ENCODE data around the gene PRSS23. TPM values are rescaled to one million over a fixed set of nuclear protein-coding genes. Genes with fewer than 3 reads are reported as not detected.
"Not testable (repeated sequence)": the region's sequence is repeated elsewhere in the genome, so short reads cannot be mapped to it uniquely, and the experiment has no call there.

The PRSS23 gene
- total and polyA plus RNA-seq, 2 donors (not counting 3 experiments of a cell fraction or from before 2014, with no cell fraction given), result 146 to 278 TPM

- Histone ChIP-seq H3K27me3 (ENCODE audit: control insufficient read depth in 2 of 2, insufficient read depth in 2 of 2, low read length in 2 of 2) (no peaks in the 10 kb centered on the region), H2AFZ (ENCODE audit: low read depth, low read length) (peak overlapping the region; percentile 65), H3K4me2 (ENCODE audit: insufficient read depth, low read length) (peak overlapping the region; percentile 12), H3K9me3 (replicated peaks; ENCODE audit: control insufficient read depth, insufficient read depth, low read length) (no peaks in the 10 kb centered on the region), H3K9ac (replicated peaks; ENCODE audit: extremely low read depth, insufficient read depth, low read length) (peak overlapping the region; percentile 43), H3K9me1 (replicated peaks; ENCODE audit: control insufficient read depth, extremely low read depth, insufficient read depth, low read length) (no peaks in the 10 kb centered on the region), H4K20me1 (replicated peaks; ENCODE audit: control insufficient read depth, extremely low read depth, insufficient read depth, low read length) (no peaks in the 10 kb centered on the region), H3K79me2 (ENCODE audit: control insufficient read depth, insufficient read depth, low read length) (peaks cover 16% of the 10 kb centered on the region), H3K36me3 (ENCODE audit: control insufficient read depth in 2 of 2, extremely low read depth in 1 of 2, insufficient read depth in 2 of 2, low read length in 2 of 2) (no peaks in the 10 kb centered on the region), H3K4me3 (replicated peaks in 1 of 3; ENCODE audit: insufficient read depth in 1 of 3, low read depth in 1 of 3, low read length in 3 of 3) (no peak overlapping the region), H3K4me1 (ENCODE audit: control insufficient read depth, extremely low read depth, insufficient read depth, low read length) (peaks cover 53% of the 10 kb centered on the region), H3K27ac (ENCODE audit: insufficient read depth, low read depth, low read length) (peak overlapping the region; percentile 77)
- POLR2A ChIA-PET, result no interaction called here
- no TSS peak for BruUV-seq (replicated peaks)
- FAIRE-seq (peak; percentile 60), DNase-seq (ENCODE audit: low read depth, low spot score) (peak; percentile 84)
- no peak for TF ChIP-seq MYC (IDR thresholded peaks at IDR 0.05; ENCODE audit: low read depth, low read length)
- peak; percentile 41 to 45 for TF ChIP-seq CTCF (IDR thresholded peaks at IDR 0.05; ENCODE audit: extremely low read depth in 1 of 2, insufficient read depth in 1 of 2, low read depth in 1 of 2, low read length in 2 of 2)
- CTCF ChIA-PET, result interaction anchor here (1.6 to 3.3 kb wide), 4 partner anchors 210 to 458 kb away, joined by 3 to 36 read pairs (median 19); no protein-coding TSS in a partner anchor
- dilution Hi-C loops (cut with MboI; ENCODE audit: extremely low pct_ligation_motif_present, low sequenced_read_pairs), result no loop called here
- intact Hi-C loops (cut with micrococcal nuclease), result loop anchor here (1.0 to 5.0 kb wide), 12 partner anchors 101 to 963 kb away; partner anchors contain the start of genes CCDC83 and ME3
Measured at GRCh38 chr11:86818462-86819192, 18.3 kb downstream of the PRSS23 start.

GRCh38 chr11:86824139-86824538 is 23.8 kb downstream of the PRSS23 start:
- H2AFZ ChIP-seq (ENCODE audit: low read depth, low read length); H3K4me1 ChIP-seq (ENCODE audit: control insufficient read depth, extremely low read depth, insufficient read depth, low read length); POLR2A ChIA-PET; BruUV-seq (replicated peaks); H3K27me3 ChIP-seq (ENCODE audit: control insufficient read depth in 2 of 2, insufficient read depth in 2 of 2, low read length in 2 of 2); H4K20me1 ChIP-seq (replicated peaks; ENCODE audit: control insufficient read depth, extremely low read depth, insufficient read depth, low read length); H3K4me2 ChIP-seq (ENCODE audit: insufficient read depth, low read length); H3K9ac ChIP-seq (replicated peaks; ENCODE audit: extremely low read depth, insufficient read depth, low read length); H3K36me3 ChIP-seq (ENCODE audit: control insufficient read depth in 2 of 2, extremely low read depth in 1 of 2, insufficient read depth in 2 of 2, low read length in 2 of 2); H3K27ac ChIP-seq (ENCODE audit: insufficient read depth, low read depth, low read length); intact Hi-C loops (cut with micrococcal nuclease); H3K4me3 ChIP-seq (replicated peaks in 1 of 3; ENCODE audit: insufficient read depth in 1 of 3, low read depth in 1 of 3, low read length in 3 of 3); H3K9me1 ChIP-seq (replicated peaks; ENCODE audit: control insufficient read depth, extremely low read depth, insufficient read depth, low read length); FAIRE-seq; H3K79me2 ChIP-seq (ENCODE audit: control insufficient read depth, insufficient read depth, low read length); dilution Hi-C loops (cut with MboI; ENCODE audit: extremely low pct_ligation_motif_present, low sequenced_read_pairs); H3K9me3 ChIP-seq (replicated peaks; ENCODE audit: control insufficient read depth, insufficient read depth, low read length); CTCF ChIA-PET; DNase-seq (ENCODE audit: low read depth, low spot score): not testable (repeated sequence)

GRCh38 chr11:86834376-86834775 is 34.0 kb downstream of the PRSS23 start:
- dilution Hi-C loops (cut with MboI; ENCODE audit: extremely low pct_ligation_motif_present, low sequenced_read_pairs), result not testable (repeated sequence)

More at GRCh38 chr11:86834376-86834775, 34.0 kb downstream of the PRSS23 start:
- H3K9ac ChIP-seq (replicated peaks; ENCODE audit: extremely low read depth, insufficient read depth, low read length); H3K4me3 ChIP-seq (replicated peaks in 1 of 3; ENCODE audit: insufficient read depth in 1 of 3, low read depth in 1 of 3, low read length in 3 of 3); H3K9me3 ChIP-seq (replicated peaks; ENCODE audit: control insufficient read depth, insufficient read depth, low read length); BruUV-seq (replicated peaks); H3K4me2 ChIP-seq (ENCODE audit: insufficient read depth, low read length); H3K27me3 ChIP-seq (ENCODE audit: control insufficient read depth in 2 of 2, insufficient read depth in 2 of 2, low read length in 2 of 2); H2AFZ ChIP-seq (ENCODE audit: low read depth, low read length); POLR2A ChIA-PET; H3K36me3 ChIP-seq (ENCODE audit: control insufficient read depth in 2 of 2, extremely low read depth in 1 of 2, insufficient read depth in 2 of 2, low read length in 2 of 2); CTCF ChIA-PET; H3K27ac ChIP-seq (ENCODE audit: insufficient read depth, low read depth, low read length); H4K20me1 ChIP-seq (replicated peaks; ENCODE audit: control insufficient read depth, extremely low read depth, insufficient read depth, low read length); FAIRE-seq; H3K9me1 ChIP-seq (replicated peaks; ENCODE audit: control insufficient read depth, extremely low read depth, insufficient read depth, low read length); DNase-seq (ENCODE audit: low read depth, low spot score); intact Hi-C loops (cut with micrococcal nuclease); H3K4me1 ChIP-seq (ENCODE audit: control insufficient read depth, extremely low read depth, insufficient read depth, low read length); H3K79me2 ChIP-seq (ENCODE audit: control insufficient read depth, insufficient read depth, low read length): not testable (repeated sequence)

Data from endothelial cell of umbilical vein (primary cell).